ENCODE data around the gene C19orf38.

Gene C19orf38, protein sequence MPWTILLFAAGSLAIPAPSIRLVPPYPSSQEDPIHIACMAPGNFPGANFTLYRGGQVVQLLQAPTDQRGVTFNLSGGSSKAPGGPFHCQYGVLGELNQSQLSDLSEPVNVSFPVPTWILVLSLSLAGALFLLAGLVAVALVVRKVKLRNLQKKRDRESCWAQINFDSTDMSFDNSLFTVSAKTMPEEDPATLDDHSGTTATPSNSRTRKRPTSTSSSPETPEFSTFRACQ

GRCh38 chr19:10848230-10848856, at the start of gene C19orf38:
Gene C19orf38, plus strand, starts transcription at chr19:10848415. Its CDS starts 94 bp downstream, at chr19:10848509.
- H3K4me3 ChIP-seq (ENCODE audit: low read depth, low read length) = peak within 1 kb of the TSS; percentile 18
- no peak for DNase-seq (ENCODE audit: low read depth)

DNA sequence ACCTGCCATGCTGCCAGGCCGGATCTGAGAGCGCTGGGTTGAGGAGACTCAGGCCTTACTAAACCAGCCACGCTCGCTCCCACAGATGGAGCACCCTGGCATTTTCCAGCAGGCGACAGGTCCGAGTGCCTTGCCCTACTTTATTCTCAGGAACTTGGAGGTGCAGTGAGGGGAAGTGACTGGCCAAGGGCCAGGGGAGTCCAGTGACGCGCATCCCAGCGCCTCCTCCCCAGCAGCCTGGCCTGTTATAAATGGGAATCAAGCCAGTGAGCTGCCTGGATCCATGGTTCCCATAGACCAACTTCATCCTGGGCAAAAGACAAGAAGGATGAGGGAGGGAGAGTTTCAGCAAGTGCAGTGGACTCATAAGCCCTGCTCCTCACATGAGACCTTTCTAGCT, 47.7 kb upstream of the C19orf38 start:
- DNase-seq (ENCODE audit: low read depth) = no peak
- no peak overlapping the region for H3K4me3 ChIP-seq (ENCODE audit: low read depth, low read length)

GRCh38 chr19:10802479-10802878, 45.7 kb upstream of the C19orf38 start:
- no peak for DNase-seq (ENCODE audit: low read depth)
- no peak overlapping the region for H3K4me3 ChIP-seq (ENCODE audit: low read depth, low read length)

DNA sequence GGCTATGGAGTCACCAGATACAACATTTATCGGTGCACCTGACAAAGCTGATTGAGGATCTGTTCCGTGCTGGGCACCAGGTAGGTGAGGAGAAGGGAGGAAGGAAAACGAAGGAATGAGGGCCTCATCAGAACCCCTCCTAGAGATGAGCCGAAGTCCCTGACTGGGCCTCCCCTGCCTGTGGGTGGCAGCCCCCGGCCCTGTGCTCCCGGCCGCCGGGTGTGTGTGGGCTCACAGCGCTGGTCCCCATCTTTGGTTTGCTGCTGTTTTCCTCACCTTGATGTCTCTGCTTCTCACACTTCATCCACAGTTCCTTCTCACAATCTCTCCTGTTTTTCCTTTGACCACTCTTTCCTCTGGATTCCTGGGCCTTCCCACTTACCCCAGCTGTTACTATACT, 45.0 kb upstream of the C19orf38 start:
- H3K4me3 ChIP-seq (ENCODE audit: low read depth, low read length) = no peak overlapping the region
- no peak for DNase-seq (ENCODE audit: low read depth)

DNA sequence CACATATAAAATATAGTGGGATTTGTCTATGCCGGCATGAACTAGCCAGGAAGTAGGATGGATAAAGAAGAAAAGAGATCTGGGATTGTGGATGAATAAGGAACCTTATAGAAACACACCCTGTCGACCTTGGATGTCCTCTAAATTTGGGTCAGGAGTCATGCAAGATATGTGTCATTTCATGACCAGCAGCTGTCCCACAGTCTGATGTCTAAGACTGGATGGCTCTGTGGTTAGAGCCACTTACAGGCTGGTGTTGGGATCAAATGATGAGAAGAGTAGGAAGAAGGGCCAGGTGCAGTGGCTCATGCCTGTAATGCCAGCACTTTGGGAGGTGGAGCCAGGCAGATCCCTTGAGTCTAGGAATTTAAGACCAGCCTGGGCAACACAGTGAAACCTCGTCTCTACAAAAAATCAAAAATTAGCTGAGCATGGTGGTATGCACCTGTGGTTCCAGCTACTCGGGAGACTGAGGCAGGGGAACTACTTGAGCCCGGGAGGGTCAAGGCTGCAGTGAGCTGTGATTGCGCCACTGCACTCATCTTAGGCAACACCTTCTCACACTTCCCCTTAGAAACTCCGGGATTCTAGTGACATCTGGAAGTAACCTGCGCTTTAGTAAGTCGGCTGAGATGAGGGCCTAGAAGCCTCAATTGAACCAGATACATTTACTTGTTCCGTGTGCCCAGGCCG, 43.0 kb upstream of the C19orf38 start:
- H3K4me3 ChIP-seq (ENCODE audit: low read depth, low read length) = no peak overlapping the region
- no peak for DNase-seq (ENCODE audit: low read depth)

DNA sequence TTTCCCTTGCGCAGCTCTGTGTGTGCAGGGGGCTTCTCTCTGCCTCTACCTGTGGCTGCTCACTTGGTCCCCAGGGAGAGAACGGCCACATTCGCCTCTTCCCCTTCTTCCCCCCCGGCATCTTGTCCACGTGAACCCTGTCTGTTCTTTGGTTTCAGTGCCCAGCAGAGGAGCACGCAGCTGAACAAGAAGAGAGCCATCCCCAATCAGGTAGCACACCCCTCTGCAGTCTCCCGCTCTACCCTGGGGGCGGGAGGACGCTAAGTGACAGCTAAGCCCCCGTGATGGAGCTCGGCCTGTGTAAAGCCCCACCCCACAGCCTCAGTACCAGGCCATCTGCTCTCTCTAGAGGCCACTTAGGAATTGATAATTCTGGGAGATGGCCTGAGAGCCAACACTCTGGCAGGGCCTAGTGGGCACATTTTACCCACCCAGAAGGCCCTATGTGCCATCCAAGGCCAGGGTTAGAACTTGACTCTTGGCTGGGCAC, 42.4 kb upstream of the C19orf38 start:
- DNase-seq (ENCODE audit: low read depth) = no peak
- H3K4me3 ChIP-seq (ENCODE audit: low read depth, low read length) = no peak overlapping the region

GRCh38 chr19:10808937-10809649, 39.1 kb upstream of the C19orf38 start:
- H3K4me3 ChIP-seq (ENCODE audit: low read depth, low read length) = no peak overlapping the region
- DNase-seq (ENCODE audit: low read depth) = peak; percentile 29

GRCh38 chr19:10809651-10810285, 38.4 kb upstream of the C19orf38 start:
- H3K4me3 ChIP-seq (ENCODE audit: low read depth, low read length) = no peak overlapping the region
- no peak for DNase-seq (ENCODE audit: low read depth)

GRCh38 chr19:10811391-10812111, 36.7 kb upstream of the C19orf38 start:
- H3K4me3 ChIP-seq (ENCODE audit: low read depth, low read length) = no peak overlapping the region
- no peak for DNase-seq (ENCODE audit: low read depth)

DNA sequence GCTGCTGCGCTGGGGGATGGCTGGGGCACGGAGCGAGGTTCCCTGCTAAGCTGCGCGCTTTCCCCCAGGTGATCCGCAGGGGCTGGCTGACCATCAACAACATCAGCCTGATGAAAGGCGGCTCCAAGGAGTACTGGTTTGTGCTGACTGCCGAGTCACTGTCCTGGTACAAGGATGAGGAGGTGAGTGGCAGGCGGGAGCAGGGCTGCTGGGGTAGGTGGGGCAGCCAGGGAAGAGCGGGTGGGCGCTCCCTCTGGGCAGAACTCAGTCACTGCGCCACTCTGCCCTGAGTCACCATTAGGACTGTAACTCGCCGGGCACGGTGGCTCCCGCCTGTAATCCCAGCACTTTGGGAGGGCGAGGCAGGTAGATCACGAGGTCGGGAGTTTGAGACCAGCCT, 36.0 kb upstream of the C19orf38 start:
- H3K4me3 ChIP-seq (ENCODE audit: low read depth, low read length) = no peak overlapping the region
- no peak for DNase-seq (ENCODE audit: low read depth)

GRCh38 chr19:10812902-10813404, 35.3 kb upstream of the C19orf38 start:
- peak; percentile 88 for DNase-seq (ENCODE audit: low read depth)
- no peak overlapping the region for H3K4me3 ChIP-seq (ENCODE audit: low read depth, low read length)

GRCh38 chr19:10815007-10815536, 33.1 kb upstream of the C19orf38 start:
- H3K4me3 ChIP-seq (ENCODE audit: low read depth, low read length) = peak overlapping the region; percentile 79
- no peak for DNase-seq (ENCODE audit: low read depth)

DNA sequence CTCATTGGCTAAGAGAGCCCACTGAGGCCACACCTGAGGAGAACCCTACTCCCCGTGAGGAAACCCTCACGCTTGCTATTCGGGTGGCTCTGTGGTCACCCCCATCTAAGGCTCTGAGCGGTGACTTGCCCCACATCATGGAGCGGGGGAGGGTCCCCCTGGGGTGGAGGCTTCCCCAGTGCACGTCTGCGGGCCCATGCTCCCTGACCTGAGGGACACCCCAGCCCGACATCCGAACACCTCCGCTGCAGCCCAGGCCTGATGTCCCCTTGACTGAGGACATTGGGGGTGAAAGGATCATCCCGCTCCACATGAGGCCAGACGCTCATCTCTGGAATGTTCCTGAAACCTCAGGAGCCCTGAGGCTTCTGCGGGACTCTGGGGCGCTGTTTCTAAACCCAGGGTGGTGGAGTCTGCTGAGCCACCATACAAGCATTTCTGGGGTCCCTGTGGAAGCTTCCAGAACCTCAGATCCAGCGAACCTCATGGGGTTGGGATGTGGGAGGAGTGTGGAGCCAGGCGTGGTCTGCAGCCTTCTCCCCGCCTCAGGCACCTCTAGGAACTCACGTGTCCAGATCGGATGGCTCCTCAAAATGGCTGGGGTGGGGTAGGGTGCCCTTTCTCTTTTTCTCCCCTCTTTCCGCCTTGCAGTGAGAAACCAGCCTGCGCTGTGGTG, 32.1 kb upstream of the C19orf38 start:
- DNase-seq (ENCODE audit: low read depth) = no peak
- H3K4me3 ChIP-seq (ENCODE audit: low read depth, low read length) = peak overlapping the region; percentile 79

GRCh38 chr19:10816691-10817090, 31.5 kb upstream of the C19orf38 start:
- H3K4me3 ChIP-seq (ENCODE audit: low read depth, low read length) = peak overlapping the region; percentile 79
- DNase-seq (ENCODE audit: low read depth) = no peak

DNA sequence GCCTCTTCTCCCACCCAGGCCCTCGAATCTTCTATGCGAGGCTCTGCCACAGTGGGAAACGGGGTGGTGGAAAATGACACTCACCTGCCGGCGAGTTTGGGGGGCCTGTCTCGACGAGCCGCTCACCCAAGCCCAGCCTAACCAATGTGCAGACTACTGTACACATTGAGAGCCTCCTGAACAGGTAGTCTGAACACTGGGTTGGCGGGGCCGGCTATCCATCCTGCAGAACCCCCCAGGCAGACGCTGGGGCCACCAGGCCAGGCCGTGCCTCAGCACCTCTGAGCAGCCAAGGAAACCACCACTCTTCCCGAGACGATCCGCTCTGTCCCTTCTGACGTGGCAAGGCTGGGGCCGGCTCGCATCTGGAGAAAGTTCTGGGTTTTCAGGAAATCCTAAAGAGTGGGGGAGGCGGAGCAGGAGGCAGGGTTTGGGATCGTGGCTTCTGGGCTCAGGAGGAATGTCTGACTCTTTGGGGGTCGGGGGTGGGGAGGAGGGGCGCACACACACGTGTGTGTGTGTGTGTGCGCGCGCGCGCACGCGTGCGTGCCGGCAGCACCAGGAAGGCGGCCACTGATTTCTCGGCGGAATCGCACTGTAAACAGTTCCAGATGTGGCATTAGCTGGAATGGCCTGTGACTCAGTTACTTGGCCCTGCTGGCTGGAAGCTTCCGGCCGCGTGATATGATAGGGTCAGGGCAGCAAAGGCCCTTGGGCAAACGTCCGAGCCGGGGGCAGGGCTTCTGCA, 30.8 kb upstream of the C19orf38 start:
- H3K4me3 ChIP-seq (ENCODE audit: low read depth, low read length) = peak overlapping the region; percentile 79
- DNase-seq (ENCODE audit: low read depth) = peak; percentile 93

DNA sequence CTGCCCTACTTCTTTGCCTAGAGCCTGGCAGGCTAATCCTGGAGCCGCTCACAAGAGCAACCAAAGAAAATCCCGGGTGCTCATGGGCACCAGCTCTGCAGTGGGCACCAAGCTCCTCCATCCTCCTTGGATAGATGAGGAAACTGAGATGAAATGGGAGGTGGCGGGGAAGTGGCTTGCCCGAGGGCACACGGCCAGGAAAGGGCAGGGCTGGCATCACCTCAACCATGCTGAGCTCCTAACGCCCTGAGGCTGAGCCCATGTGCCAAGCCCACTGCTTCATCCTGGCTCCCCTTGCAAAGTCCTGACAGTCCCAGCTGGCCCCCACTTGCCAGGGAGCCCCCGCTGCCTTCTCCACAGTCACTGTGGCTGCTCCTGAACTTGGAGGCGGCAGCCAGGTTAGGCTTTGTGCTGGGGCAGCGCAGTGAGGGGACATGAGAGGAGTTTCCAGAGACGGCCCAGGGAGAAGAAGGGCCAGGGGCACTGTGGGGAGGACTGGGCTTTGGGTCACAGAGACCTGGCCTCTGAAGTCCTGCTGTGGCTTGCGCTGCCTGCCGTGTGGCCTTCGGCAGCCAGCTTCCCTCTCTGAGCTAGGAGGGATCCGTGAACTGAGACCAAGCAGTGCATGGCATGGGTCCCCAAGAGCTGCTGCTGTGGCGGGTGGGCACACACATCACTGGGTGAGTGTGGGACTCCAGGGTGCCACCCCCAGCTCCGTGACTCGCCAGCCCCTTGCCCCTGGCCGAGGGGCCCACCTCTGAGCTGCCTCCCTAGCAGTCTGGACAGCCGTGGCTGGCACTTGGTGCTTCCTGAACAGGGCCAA, 29.7 kb upstream of the C19orf38 start:
- DNase-seq (ENCODE audit: low read depth) = no peak
- no peak overlapping the region for H3K4me3 ChIP-seq (ENCODE audit: low read depth, low read length)

All from skeletal muscle cell (primary cell).